ENCODE data around the gene KIF7. TPM values are rescaled to one million over a fixed set of nuclear protein-coding genes. Genes with fewer than 3 reads are reported as not detected.

Gene KIF7
- total and polyA plus RNA-seq, 2 of the 4 experiments (the other 2 are of a cell fraction): 5.0 to 9.0 TPM

- no peak overlapping the region for H2BK5ac ChIP-seq (ENCODE audit: low read depth, low read length, poor library complexity, severe bottlenecking)
- ChIA-PET POLR2A (ENCODE audit: unreplicated experiment) (no interaction called here), CTCF (no interaction called here)
- H4K91ac ChIP-seq (ENCODE audit: insufficient read depth, low read depth, low read length): no peak overlapping the region
- intact Hi-C loops (cut with micrococcal nuclease): no loop called here
- no peak overlapping the region for H2BK15ac ChIP-seq (ENCODE audit: low read depth, low read length)
- no peak for ATAC-seq (ENCODE audit: low read depth)
- no peaks in the 10 kb centered on the region for H3K9me3 ChIP-seq (ENCODE audit: control insufficient read depth, insufficient read depth, low read length)
- H3K9ac ChIP-seq (ENCODE audit: low read depth, low read length): no peak overlapping the region
- TF ChIP-seq RCOR1 (IDR thresholded peaks at IDR 0.05; ENCODE audit: insufficient replicate concordance, low read length): no peak
- no peak for TF ChIP-seq FOS (IDR thresholded peaks at IDR 0.05; ENCODE audit: low read depth, low read length)
- TF ChIP-seq MAFK (IDR thresholded peaks at IDR 0.05; ENCODE audit: low read depth, low read length): no peak
- H4K5ac ChIP-seq (ENCODE audit: low read depth, low read length): no peak overlapping the region
- H4K8ac ChIP-seq (ENCODE audit: low read depth in 2 of 2, low read length in 2 of 2): no peak overlapping the region
- no peak for DNase-seq
- no peaks in the 10 kb centered on the region for H3K36me3 ChIP-seq (ENCODE audit: control insufficient read depth, insufficient read depth, low read length)
- in situ Hi-C loops (cut with MboI; ENCODE audit: low sequenced_read_pairs): no loop called here
- H2AFZ ChIP-seq (replicated peaks; ENCODE audit: low read length, poor library complexity): no peak overlapping the region
- no peak overlapping the region for H3K18ac ChIP-seq (ENCODE audit: low read depth, low read length)
- no peak overlapping the region for H2AK5ac ChIP-seq (ENCODE audit: low read depth, low read length)
- H3K23ac ChIP-seq (ENCODE audit: low read depth, low read length): no peak overlapping the region
- H3K27me3 ChIP-seq (ENCODE audit: control insufficient read depth, insufficient read depth, low read length): no peaks in the 10 kb centered on the region
- no peak overlapping the region for H2BK120ac ChIP-seq (ENCODE audit: low read depth, low read length)
- peaks cover 0 to under 1% of the 10 kb centered on the region in 2 experiments; a peak in 1 of 4 replicates for H3K79me1 ChIP-seq (ENCODE audit: low read depth in 1 of 2, low read length in 2 of 2)
- H2BK20ac ChIP-seq (ENCODE audit: low read depth, low read length): no peak overlapping the region
- no peak overlapping the region for H2AK9ac ChIP-seq (replicated peaks; ENCODE audit: low read depth, low read length, poor library complexity)
- H3K27ac ChIP-seq (ENCODE audit: insufficient read depth, low read length): no peak overlapping the region
- H3K4me1 ChIP-seq (ENCODE audit: control insufficient read depth, insufficient read depth, low read length): peaks cover 9% of the 10 kb centered on the region
- H3K4me3 ChIP-seq (ENCODE audit: insufficient read depth, low read depth, low read length): no peak overlapping the region
- H3K14ac ChIP-seq (replicated peaks; ENCODE audit: low read depth, low read length): no peak overlapping the region
- no TSS peak for BruUV-seq (replicated peaks)
- no peak overlapping the region for H3K56ac ChIP-seq (ENCODE audit: extremely low read depth, insufficient read depth, low read length)
- no peak overlapping the region for H3K4ac ChIP-seq (ENCODE audit: low read depth, low read length)
- no peaks in the 10 kb centered on the region for H4K20me1 ChIP-seq (ENCODE audit: insufficient read depth, low read length)
- WGBS, 2 experiments (ENCODE audit: extremely low coverage in 2 of 2, insufficient read length in 1 of 2): 91% methylated on average over 5 of the region's 7 CpGs; no CpG with 5 or more reads in 1 of the 2 experiments
- H3K4me2 ChIP-seq (ENCODE audit: low read depth, low read length): no peak overlapping the region
- H3K9me1 ChIP-seq (ENCODE audit: insufficient read depth, low read length): peaks cover 14% of the 10 kb centered on the region
- dilution Hi-C loops (cut with HindIII; ENCODE audit: low sequenced_read_pairs, unreplicated experiment): no loop called here
Measured at GRCh38 chr15:89667706-89667960, 12.4 kb upstream of the KIF7 start.
